PC-3 (cell line): Measurements from ENCODE around the gene HMGA1.

Experiments
- EZH2 ChIP-seq: fragments of 300-600 bp; sonication (generic); IDR thresholded peaks from one replicate; pipeline ENCODE4 v1.6.1; 2017; ENCODE audit warnings: antibody characterized with exemption, mild to moderate bottlenecking, low read length; ENCODE audit not compliant: unreplicated experiment
- EZH2phosphoT487 ChIP-seq: fragments of 300-600 bp; sonication (generic); IDR thresholded peaks from 2 replicates; pipeline ENCODE4 v1.6.1; 2018; ENCODE audit warnings: mild to moderate bottlenecking, antibody characterized with exemption, low read length, borderline replicate concordance
- TF ChIP-seq, protein P1 (sequence below): fragments of 300-600 bp; sonication (generic); conservative IDR thresholded peaks from 2 replicates; pipeline ENCODE4 v1.5.1; 2017; ENCODE audit warnings: antibody characterized with exemption, low read depth, mild to moderate bottlenecking, low read length

DNA sequence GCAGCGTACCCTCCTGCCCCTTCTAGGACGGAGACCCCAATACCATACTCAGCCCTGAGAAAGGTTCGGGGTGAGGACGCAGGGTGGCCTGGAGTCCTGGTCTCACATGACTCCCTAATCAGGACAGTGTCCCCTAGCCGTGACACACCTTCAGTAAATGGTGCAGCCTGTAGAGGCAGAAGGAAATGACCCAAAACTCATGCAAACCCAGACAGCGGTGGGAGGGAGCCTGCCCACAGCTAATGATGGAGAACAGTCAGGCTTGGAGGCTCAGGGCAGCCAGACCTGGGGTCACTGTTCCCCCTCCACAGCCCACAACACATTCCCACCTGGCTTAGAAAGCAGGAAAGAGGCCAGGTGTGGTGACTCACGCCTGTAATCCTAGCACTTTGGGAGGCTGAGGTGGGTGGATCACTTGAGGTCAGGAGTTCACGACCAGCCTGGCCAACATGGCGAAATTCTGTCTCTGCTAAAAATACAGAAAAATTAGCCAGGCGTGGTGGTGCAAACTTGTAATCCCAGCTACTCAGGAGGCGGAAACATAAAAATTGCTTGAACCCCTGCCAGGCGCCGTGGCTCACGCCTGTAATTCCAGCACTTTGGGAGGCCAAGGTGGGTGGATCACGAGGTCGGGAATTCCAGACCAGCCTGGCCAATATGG, 8.8 kb upstream of the HMGA1 start:
- TF ChIP-seq, protein P1, sequence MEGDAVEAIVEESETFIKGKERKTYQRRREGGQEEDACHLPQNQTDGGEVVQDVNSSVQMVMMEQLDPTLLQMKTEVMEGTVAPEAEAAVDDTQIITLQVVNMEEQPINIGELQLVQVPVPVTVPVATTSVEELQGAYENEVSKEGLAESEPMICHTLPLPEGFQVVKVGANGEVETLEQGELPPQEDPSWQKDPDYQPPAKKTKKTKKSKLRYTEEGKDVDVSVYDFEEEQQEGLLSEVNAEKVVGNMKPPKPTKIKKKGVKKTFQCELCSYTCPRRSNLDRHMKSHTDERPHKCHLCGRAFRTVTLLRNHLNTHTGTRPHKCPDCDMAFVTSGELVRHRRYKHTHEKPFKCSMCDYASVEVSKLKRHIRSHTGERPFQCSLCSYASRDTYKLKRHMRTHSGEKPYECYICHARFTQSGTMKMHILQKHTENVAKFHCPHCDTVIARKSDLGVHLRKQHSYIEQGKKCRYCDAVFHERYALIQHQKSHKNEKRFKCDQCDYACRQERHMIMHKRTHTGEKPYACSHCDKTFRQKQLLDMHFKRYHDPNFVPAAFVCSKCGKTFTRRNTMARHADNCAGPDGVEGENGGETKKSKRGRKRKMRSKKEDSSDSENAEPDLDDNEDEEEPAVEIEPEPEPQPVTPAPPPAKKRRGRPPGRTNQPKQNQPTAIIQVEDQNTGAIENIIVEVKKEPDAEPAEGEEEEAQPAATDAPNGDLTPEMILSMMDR: no peak
- no peak for TF ChIP-seq EZH2
- TF ChIP-seq EZH2phosphoT487: no peak
